Measurements from ENCODE around the gene TRIO.
"Not testable (repeated sequence)": the region's sequence is repeated elsewhere in the genome, so short reads cannot be mapped to it uniquely, and the experiment has no call there.

The TRIO gene

GRCh38 chr5:14365831-14366430 is 222.8 kb downstream of the TRIO start:
- DNase-seq = peak in 1 of 5 donors; percentile 74

- no peak for DNase-seq
Observed at GRCh38 chr5:14366763-14367162, 223.6 kb downstream of the TRIO start.

GRCh38 chr5:14367364-14367763 is 224.2 kb downstream of the TRIO start:
- DNase-seq = no peak

- no peak for DNase-seq
Observed at GRCh38 chr5:14369780-14370179, 226.6 kb downstream of the TRIO start.

GRCh38 chr5:14370386-14370785 is 227.2 kb downstream of the TRIO start:
- no peak for DNase-seq

GRCh38 chr5:14373685-14374084 is 230.5 kb downstream of the TRIO start:
- no peak for DNase-seq

- no peak for DNase-seq
Observed at GRCh38 chr5:14374100-14374499, 231.0 kb downstream of the TRIO start.

- DNase-seq = no peak
Observed at GRCh38 chr5:14376789-14377188, 233.6 kb downstream of the TRIO start.

GRCh38 chr5:14379739-14380497 is 236.8 kb downstream of the TRIO start:
- DNase-seq = no peak

GRCh38 chr5:14380712-14381111 is 237.6 kb downstream of the TRIO start:
- no peak for DNase-seq

- no peak for DNase-seq
Observed at GRCh38 chr5:14382640-14383039, 239.5 kb downstream of the TRIO start.

- DNase-seq = no peak
Observed at GRCh38 chr5:14383923-14384322, 240.8 kb downstream of the TRIO start.

- DNase-seq = no peak
Observed at GRCh38 chr5:14385019-14385418, 241.9 kb downstream of the TRIO start.

GRCh38 chr5:14386884-14387624 is 243.9 kb downstream of the TRIO start:
- DNase-seq = no peak

GRCh38 chr5:14388741-14389140 is 245.6 kb downstream of the TRIO start:
- DNase-seq = no peak

GRCh38 chr5:14392552-14392951 is 249.4 kb downstream of the TRIO start:
- not testable (repeated sequence) for DNase-seq

- DNase-seq = no peak
Observed at GRCh38 chr5:14394365-14394764, 251.2 kb downstream of the TRIO start.

- DNase-seq = no peak
Observed at GRCh38 chr5:14395411-14395810, 252.3 kb downstream of the TRIO start.

- DNase-seq = no peak
Observed at GRCh38 chr5:14396066-14396465, 252.9 kb downstream of the TRIO start.

- DNase-seq = no peak
Observed at GRCh38 chr5:14396737-14397136, 253.6 kb downstream of the TRIO start.

GRCh38 chr5:14397717-14398116 is 254.6 kb downstream of the TRIO start:
- no peak for DNase-seq

- DNase-seq = peak in 2 of 5 donors; percentile 11 to 56
Observed at GRCh38 chr5:14399054-14399692, 256.0 kb downstream of the TRIO start.

- DNase-seq = no peak
Observed at GRCh38 chr5:14400085-14400484, 256.9 kb downstream of the TRIO start.

Measured in T-helper 1 cell (primary cell).